Activated T-cell treated with anti-CD3 and anti-CD28 coated beads, Interleukin-2, amount 50 U/mL, for 48 hours (primary cell): Measurements from ENCODE around the gene SEC24D.

Experiments
- DNase-seq, 2 experiments: peaks; one replicate each; pipeline ENCODE4 v3.0.0-alpha.2; 2020

Gene SEC24D

DNA sequence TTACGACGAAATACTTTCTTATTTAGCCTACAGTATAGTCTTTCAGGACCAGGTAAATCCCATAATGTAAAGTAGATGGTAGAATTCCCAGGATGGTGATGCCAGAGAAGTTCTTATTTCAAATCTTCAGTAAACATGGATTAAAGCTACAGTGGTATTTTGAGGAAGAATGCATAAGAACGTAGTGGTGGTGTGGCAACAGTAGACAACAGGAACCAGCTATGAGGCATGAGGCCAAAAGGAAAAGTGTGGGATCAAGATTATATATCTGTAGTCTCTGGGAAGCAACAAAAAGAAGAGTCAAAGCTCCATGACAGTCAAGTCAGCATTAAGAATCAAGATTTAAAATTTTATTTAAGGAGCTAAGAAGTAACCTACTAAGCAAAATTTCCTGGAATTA is 90.6 kb downstream of the SEC24D start:
- no peak for DNase-seq

GRCh38 chr4:118743867-118744266 is 92.1 kb downstream of the SEC24D start:
- no peak for DNase-seq

GRCh38 chr4:118742050-118742449 is 93.9 kb downstream of the SEC24D start:
- no peak for DNase-seq

DNA sequence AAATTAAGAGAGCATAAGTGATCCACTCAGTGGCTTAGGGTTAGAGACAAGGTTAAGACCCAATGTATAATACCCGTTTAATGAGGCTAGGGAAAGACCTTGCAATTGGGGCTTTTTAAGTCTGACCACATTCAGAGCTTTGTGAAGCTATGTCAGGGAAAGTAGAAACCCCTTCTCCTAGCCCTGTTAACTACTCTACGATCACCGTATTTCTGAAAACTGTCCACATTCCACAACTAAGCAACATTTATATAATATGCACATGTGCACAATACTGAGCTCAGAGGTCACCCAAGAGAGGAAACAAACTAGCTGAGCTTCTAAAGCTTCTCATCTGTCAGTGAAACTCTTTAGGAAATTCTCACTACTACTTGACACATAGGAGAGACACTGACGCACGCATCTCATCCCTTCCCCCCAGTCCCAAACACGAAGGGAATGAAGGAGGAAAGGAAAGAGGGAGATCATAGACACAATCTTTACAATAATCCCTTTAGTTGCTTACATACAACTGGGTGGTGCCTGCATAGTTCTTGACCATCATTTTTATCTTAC is 94.5 kb downstream of the SEC24D start:
- no peak for DNase-seq

DNA sequence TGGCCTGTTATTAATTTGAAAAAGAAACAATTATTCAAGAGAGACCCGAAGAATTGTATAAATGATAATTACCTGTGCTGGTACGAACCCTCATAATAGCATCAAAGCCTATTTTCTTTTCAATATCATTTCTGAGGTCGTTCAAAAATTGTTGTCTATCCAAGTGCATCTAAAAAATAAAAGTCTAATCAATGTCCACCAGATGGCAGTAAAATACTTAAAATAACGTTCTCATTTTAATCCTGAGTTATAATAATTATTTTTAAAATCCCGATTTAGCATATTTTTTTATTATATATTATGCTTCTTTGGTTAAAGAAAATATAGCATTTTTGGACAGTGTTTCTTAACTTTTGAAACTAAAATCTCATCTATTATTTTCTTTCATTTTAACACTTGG is 95.1 kb downstream of the SEC24D start:
- no peak for DNase-seq

GRCh38 chr4:118739022-118739713 is 96.8 kb downstream of the SEC24D start:
- DNase-seq = no peak

DNA sequence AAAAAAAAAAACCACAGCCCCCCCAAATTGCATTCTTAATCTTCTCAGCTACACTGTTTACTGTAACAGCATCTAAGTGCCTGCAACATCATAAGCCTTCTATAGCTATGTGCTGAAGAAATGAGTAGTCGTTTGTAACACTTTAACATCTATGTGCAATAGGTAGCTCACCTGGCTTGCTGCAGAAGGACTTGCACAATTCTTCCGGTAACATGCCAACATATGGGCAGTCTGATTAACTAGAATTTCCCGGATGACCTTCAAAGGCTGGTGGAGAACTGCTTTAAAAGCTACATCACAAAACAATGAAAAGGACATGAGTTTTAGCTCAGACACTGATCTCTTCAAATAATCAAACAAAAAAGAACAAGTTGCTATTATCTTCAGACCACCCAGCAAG is 97.8 kb downstream of the SEC24D start:
- DNase-seq = no peak

DNA sequence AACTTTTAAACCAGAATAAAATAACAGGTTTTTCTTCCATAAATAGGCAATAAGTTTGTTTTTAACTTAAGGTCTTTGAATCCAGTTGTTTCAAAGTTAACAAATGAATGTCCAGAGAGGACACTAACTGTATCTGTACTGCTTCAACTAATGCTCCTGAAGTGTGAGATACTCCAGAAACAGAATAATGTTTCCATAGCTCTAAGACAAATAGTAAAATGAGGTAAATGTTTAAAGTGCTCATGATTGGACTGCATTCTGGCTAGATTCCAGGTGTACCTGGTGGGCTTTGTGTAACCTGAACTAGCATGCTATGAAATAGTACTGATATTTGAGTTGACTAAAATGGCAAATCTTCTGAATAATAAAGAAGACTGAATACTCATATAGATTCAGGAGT is 99.0 kb downstream of the SEC24D start:
- no peak for DNase-seq

GRCh38 chr4:118734491-118735205 is 101.3 kb downstream of the SEC24D start:
- DNase-seq = no peak

DNA sequence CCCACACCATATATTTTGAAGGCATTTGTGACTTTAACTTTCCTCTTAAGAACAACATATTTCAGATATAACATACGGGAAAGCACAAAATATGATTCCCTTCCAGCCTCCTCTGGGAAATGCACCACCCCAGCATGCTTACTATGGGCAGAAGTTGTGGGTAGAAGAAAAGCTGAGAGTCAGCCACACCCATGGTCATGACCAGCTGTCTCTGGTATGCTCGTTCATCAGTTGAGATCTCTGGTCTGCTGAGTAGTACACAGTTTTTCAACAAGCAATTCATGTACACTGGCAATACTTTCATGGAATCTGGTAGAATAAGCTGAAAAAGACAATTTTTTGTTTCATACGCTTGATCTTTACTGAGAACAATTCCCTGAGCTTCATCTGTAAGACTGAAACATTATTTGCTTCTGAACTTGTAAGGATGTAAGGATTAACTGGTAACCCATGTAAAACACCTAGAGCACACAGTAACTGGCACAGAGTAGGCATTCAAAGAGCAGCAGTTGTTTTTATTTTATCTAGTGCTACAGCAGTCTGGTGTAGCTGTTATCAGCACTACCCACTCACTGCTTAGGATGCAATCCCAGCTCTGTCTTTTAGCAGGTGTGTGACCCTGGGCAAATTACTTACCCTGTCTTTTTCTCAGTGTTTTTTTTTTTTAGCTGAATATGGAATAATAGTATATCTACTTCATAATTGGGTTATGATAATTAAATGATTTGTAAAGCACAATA is 103.2 kb downstream of the SEC24D start:
- no peak for DNase-seq

- DNase-seq = no peak
Measured at GRCh38 chr4:118730683-118731082, 105.2 kb downstream of the SEC24D start.

DNA sequence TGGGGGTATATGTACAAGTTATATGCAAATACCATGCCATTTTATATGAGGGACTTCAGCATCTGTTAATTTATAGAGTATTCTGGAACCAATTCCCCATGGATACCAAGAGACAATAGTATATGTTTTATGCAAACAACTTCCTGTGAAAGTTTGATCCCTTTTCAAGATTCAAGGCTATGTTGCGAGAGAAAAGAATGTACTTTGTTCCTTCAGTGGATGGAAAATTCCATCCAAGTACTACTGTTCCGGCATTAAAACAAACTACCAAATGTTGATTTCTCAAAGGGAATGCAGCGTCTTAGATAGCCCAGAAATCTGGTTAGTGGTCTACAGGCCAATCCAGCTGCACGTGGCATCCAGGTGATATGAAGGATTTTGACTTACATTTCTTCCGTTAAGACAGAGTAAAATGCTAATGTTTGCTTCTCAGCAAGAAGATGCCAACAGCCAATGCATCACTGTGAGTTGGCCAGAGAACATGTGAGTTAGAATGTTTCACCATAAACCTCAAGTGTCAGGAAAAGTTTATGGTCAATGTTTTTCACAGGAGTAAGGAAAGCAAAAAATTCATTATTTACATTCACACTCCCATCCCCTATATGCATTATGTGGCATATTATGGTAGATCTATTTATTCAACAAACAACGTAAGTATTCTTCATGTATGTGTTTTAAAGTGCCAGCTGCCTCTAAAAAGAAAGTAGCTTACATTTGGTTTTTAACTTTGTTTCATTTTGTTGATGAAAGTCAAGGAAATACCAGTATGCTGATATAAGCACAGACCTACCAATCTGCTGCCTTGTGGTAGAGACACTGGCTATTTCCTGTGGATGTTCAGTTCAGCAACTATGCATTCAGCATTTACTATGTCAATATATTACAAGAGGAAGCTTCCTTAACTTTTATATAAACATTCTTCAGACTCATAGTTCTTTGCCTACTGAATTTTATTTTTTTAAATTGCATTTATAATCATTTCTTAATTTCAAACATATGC is 106.3 kb downstream of the SEC24D start:
- DNase-seq = no peak

- no peak for DNase-seq
Measured at GRCh38 chr4:118727360-118727759, 108.6 kb downstream of the SEC24D start.

- DNase-seq = no peak
Measured at GRCh38 chr4:118723369-118723768, 112.6 kb downstream of the SEC24D start.

DNA sequence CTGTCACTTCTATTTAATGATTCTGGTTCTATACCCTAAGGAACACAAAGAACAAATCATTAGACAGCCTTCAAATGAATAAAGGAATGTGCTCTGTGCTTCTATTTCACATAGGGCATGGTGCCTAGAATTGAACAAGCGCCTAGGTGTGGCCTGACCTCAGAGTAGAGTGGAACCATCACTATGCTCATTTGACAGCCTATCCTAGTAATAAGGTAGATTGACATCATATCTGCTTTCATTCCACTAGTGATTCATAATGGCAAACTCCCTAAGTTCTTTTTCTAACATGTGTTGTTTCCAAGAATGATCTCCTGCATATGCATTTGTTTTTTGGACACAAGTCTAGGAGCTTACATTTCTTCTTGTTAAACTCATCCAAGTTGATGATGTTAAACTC is 114.2 kb downstream of the SEC24D start:
- no peak for DNase-seq

DNA sequence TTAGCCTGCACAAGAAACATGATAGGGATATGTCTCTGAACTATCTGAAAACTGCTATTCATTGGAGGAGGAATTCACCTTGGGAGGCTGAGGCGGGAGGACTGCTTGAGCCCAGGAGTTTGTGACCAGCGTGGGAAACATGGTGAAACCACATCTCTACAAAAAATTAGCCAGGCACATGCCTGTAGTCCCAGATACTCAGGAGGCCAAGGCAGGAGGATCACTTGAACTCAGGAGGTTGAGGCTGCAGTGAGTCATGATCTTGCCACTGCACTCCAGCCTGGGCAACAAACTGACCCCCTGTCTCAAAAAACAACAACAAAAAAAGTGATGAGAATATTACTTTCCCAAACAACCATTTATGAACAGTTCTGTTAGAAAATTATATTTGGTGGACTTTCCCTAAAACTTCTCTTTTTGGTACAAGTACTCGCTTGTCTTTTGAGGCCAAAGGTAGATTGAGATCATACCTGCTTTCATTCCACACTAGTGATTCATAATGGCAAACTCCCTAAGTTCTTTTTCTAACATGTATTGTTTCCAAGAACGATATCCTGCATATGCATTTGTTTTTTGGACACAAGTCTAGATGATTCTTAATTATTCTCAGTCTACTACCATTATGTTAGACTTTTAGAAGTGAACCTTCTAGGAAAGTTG is 117.3 kb downstream of the SEC24D start:
- DNase-seq = no peak

- no peak for DNase-seq
Measured at GRCh38 chr4:118716304-118716703, 119.6 kb downstream of the SEC24D start.

DNA sequence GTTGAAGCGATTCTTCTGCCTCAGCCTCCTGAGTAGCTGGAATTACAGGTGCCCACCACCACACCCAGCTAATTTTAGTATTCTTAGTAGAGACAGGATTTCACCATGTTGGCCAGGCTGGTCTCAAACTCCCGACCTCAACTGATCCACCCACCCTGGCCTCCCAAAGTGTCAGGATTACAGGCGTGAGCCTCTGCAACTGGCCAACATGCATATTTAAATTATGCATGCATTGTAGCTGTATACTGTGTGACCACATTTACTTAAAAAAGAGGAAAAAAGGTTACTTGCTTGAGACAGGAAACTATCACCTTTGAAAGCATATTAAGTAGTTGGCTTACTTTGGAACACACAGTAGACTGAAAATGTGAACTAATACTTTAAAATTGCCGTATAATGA is 121.2 kb downstream of the SEC24D start:
- no peak for DNase-seq

DNA sequence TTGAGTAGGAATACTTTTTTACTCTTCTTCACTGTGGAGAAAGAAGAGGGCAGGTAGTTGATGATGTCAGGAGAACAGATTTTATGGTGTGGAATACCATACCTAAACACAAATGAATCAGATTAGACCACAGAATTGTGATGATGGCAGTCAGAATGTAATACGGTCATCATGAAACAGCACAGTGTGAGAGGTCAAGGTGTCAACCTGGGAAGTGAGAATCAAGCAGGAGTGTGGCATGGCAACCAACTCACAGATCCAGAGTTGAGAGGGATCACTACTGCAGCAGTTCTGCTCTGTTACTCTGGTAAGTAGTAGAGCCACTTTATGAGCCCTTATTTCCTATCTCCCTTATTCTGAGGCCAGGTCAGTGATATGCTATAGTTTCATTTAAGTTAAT is 123.1 kb downstream of the SEC24D start:
- peak in 1 of 2 experiments; percentile 21 for DNase-seq

DNA sequence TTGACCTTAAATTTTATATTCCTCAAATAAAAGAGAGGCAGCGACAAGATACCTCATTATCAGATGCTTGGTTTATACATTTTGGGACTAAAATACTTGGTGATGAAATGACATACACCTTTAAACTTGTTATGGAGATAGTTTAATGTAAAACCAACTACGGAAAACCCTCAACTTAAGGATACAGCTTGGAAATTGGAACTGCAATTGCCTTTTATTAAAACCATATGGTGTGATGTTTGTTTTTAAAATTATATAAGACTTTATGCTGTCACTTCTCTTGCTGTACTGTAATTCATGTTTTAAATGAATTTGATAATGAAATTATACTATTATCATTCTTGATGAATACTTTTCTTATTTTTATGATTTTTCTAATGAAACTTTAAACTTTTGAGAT is 124.9 kb downstream of the SEC24D start:
- no peak for DNase-seq

DNA sequence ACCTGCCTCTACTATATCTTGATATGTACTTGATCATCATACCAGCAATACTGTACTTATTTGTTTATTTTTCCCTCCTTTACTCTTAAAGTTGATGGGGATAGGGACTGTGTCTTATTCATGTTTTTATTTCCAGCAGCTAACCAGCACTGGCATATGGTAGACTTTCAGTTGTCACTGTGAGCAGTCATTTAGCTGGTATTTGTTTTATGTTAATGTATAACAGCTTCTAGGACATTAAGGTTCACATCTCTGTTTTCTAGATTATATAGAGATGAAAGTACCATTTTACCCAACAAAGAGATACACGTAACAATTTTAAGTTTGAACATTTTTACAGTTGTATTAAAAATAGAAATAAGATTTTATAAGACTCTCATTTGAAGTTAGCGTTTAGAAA is 132.8 kb downstream of the SEC24D start:
- no peak for DNase-seq
